HCT116 (cell line): Measurements from ENCODE around the gene SEC11A. TPM values are rescaled to one million over a fixed set of nuclear protein-coding genes. Genes with fewer than 3 reads are reported as not detected.

Experiments
- ATAC-seq: fragments of 200-7000 bp; cut with Tn5 transposase; 2 replicates; pipeline ENCODE4 v1.9.1; 2020; ENCODE audit warnings: mild to moderate bottlenecking, moderate library complexity
- BruUV-seq: library from RNA; stranded (reverse); fragments of 400-500 nt; replicated peaks from 2 replicates; lab custom pipeline; 2021; lab: Mats Ljungman, UMichigan
- CTCF ChIA-PET: fragments of 300-600 bp; sonication (Branson Sonifier 250); formaldehyde crosslinking; loops from one replicate; lab custom pipeline; 2021; ENCODE audit warnings: antibody characterized with exemption; lab: Charles Lee
- POLR2A ChIA-PET: fragments of 300-600, 350-600 bp; sonication (Branson Sonifier 250); formaldehyde crosslinking; loops from one replicate; lab custom pipeline; 2021; ENCODE audit warnings: antibody characterized with exemption; lab: Charles Lee
- RAD21 ChIA-PET, 2 experiments: fragments of 300-600 bp; sonication (Branson Sonifier 250); formaldehyde crosslinking; loops; one replicate each; lab custom pipeline; 2023; ENCODE audit warnings: low total read pairs in 2 of 2; ENCODE audit not compliant: uncharacterized antibody in 2 of 2, unreplicated experiment in 2 of 2, low non-redundant PET in 1 of 2; lab: Charles Lee
- DNase-seq: peaks from one replicate; pipeline ENCODE4 v3.0.0-alpha.2; 2010; ENCODE audit warnings: low read depth, low spot score
- H2AFZ ChIP-seq: fragments of 200-600 bp; shearing (Covaris generic), sonication (generic); 2 replicates; pipeline ENCODE4 v1.6.1; 2017; ENCODE audit warnings: low read depth, mixed run types, mixed read lengths, antibody characterized with exemption, low read length; ENCODE audit not compliant: poor library complexity, severe bottlenecking
- H3K27ac ChIP-seq: 2 replicates; pipeline ENCODE4 v1.5.1; 2012; ENCODE audit warnings: low read depth, low read length
- H3K27me3 ChIP-seq: fragments of 200-600 bp; sonication (generic); 2 replicates; pipeline ENCODE4 v1.6.1; 2016; ENCODE audit warnings: mixed run types, low read length, mixed read lengths; ENCODE audit not compliant: insufficient read depth
- H3K36me3 ChIP-seq, 2 experiments: fragments of 200-500 bp in 1 of 2; fragments of 200-600 bp in 1 of 2; sonication (Bioruptor generic) in 1 of 2; sonication (generic) in 1 of 2; 2 replicates each; pipeline versions ENCODE4 v1.5.1 to v1.6.1; 2014 to 2016; ENCODE audit warnings: low read length in 2 of 2, inconsistent platforms in 1 of 2, mixed read lengths in 1 of 2, mixed run types in 1 of 2; ENCODE audit not compliant: insufficient read depth in 2 of 2, control insufficient read depth in 1 of 2
- H3K4me1 ChIP-seq, 2 experiments: fragments of 200-600 bp in 1 of 2; sonication (generic) in 1 of 2; 2 replicates each; pipeline versions ENCODE4 v1.5.1 to v1.6.1; 2012 to 2017; ENCODE audit warnings: low read length in 2 of 2, inconsistent platforms in 1 of 2, mild to moderate bottlenecking in 1 of 2, mixed read lengths in 1 of 2, mixed run types in 1 of 2, moderate library complexity in 1 of 2; ENCODE audit not compliant: insufficient read depth in 2 of 2, control insufficient read depth in 1 of 2
- H3K4me2 ChIP-seq: fragments of 200-600 bp; sonication (generic); 2 replicates; pipeline ENCODE4 v1.6.1; 2017; ENCODE audit warnings: mixed run types, low read length, mixed read lengths
- H3K4me3 ChIP-seq, 2 experiments: fragments of 200-600 bp in 1 of 2; sonication (generic) in 1 of 2; replicated peaks in 1 of 2; 2 replicates each; pipeline ENCODE4 v1.5.1; 2011 to 2016; ENCODE audit warnings: low read length in 2 of 2, control low read depth in 1 of 2, low read depth in 1 of 2, mild to moderate bottlenecking in 1 of 2, mixed read lengths in 1 of 2, mixed run types in 1 of 2
- H3K79me2 ChIP-seq: fragments of 200-600 bp; sonication (generic); 2 replicates; pipeline ENCODE4 v1.6.1; 2017; ENCODE audit warnings: mild to moderate bottlenecking, mixed run types, low read length, moderate library complexity, mixed read lengths; ENCODE audit not compliant: insufficient read depth
- H3K9ac ChIP-seq: fragments of 200-600 bp; sonication (generic); 2 replicates; pipeline ENCODE4 v1.6.1; 2016; ENCODE audit warnings: low read length, mixed read lengths
- H3K9me2 ChIP-seq: fragments of 200-600 bp; sonication (generic), shearing (Covaris generic); 2 replicates; pipeline ENCODE4 v1.6.1; 2017; ENCODE audit warnings: mixed run types, mild to moderate bottlenecking, moderate library complexity; ENCODE audit not compliant: insufficient read depth
- H3K9me3 ChIP-seq, 2 experiments: fragments of 200-500 bp in 1 of 2; fragments of 200-600 bp in 1 of 2; sonication (Bioruptor generic) in 1 of 2; sonication (generic) in 1 of 2; 2 replicates each; pipeline ENCODE4 v1.6.1; 2014 to 2017; ENCODE audit warnings: low read length in 2 of 2, mixed read lengths in 2 of 2, inconsistent platforms in 1 of 2, low read depth in 1 of 2, mild to moderate bottlenecking in 1 of 2, mixed run types in 1 of 2, moderate library complexity in 1 of 2; ENCODE audit not compliant: control insufficient read depth in 1 of 2, insufficient read depth in 1 of 2
- H4K20me1 ChIP-seq: fragments of 200-600 bp; sonication (generic), shearing (Covaris generic); 2 replicates; pipeline ENCODE4 v1.6.1; 2017; ENCODE audit warnings: mixed run types, mild to moderate bottlenecking, moderate library complexity; ENCODE audit not compliant: insufficient read depth
- CEBPB ChIP-seq: IDR thresholded peaks from 2 replicates; pipeline ENCODE4 v1.6.1; 2012; ENCODE audit warnings: low read depth
- EGR1 ChIP-seq: IDR thresholded peaks from 2 replicates; pipeline ENCODE4 v1.6.1; 2012; ENCODE audit warnings: low read depth
- EZH2phosphoT487 ChIP-seq: fragments of 200-600 bp; IDR thresholded peaks from 2 replicates; pipeline ENCODE4 v1.6.1; 2018; ENCODE audit warnings: antibody characterized with exemption, borderline replicate concordance
- FOSL1 ChIP-seq: IDR thresholded peaks from 2 replicates; pipeline ENCODE4 v1.6.1; 2012; ENCODE audit warnings: low read depth
- JUND ChIP-seq: IDR thresholded peaks from 2 replicates; pipeline ENCODE4 v1.6.1; 2012
- MAX ChIP-seq: IDR thresholded peaks from 2 replicates; pipeline ENCODE4 v1.6.1; 2012
- POLR2A ChIP-seq: IDR thresholded peaks from 2 replicates; pipeline ENCODE4 v1.7.0; 2011; ENCODE audit warnings: borderline replicate concordance; ENCODE audit not compliant: insufficient read depth, insufficient read length; ENCODE audit errors: extremely low read depth
- POLR2AphosphoS5 ChIP-seq: IDR thresholded peaks from 2 replicates; pipeline ENCODE4 v1.6.1; 2011; ENCODE audit warnings: mild to moderate bottlenecking, low read depth, low read length, moderate library complexity
- RAD21 ChIP-seq: IDR thresholded peaks from 2 replicates; pipeline ENCODE4 v1.6.1; 2012; ENCODE audit warnings: low read depth, mild to moderate bottlenecking
- TCF7L2 ChIP-seq: IDR thresholded peaks from 2 replicates; pipeline ENCODE4 v1.7.0; 2011; ENCODE audit warnings: borderline replicate concordance, inconsistent platforms; ENCODE audit not compliant: insufficient read depth, insufficient read length; ENCODE audit errors: extremely low read depth
- ZBTB33 ChIP-seq: IDR thresholded peaks from 2 replicates; pipeline ENCODE4 v1.6.1; 2011; ENCODE audit warnings: mild to moderate bottlenecking, low read length, moderate library complexity; ENCODE audit not compliant: insufficient replicate concordance; ENCODE audit errors: extremely low read depth
- ZNF274 ChIP-seq: fragments of 200-500 bp; sonication (Bioruptor generic); IDR thresholded peaks from 2 replicates; pipeline ENCODE4 v1.6.1; 2014; ENCODE audit warnings: mild to moderate bottlenecking, low read depth, low read length, inconsistent platforms
- intact Hi-C: fragments of 100-400 bp; cut with micrococcal nuclease; formaldehyde crosslinking; loops from 2 replicates; pipeline ENCODE4 v1.10.0; 2022
- total RNA-seq: library from RNA; stranded (reverse); gene quantifications from one replicate; pipeline ENCODE4 v1.2.1, GENCODE V29; 2021; ENCODE audit not compliant: unreplicated experiment
- TF ChIP-seq, protein P1 (sequence below): IDR thresholded peaks from 2 replicates; pipeline ENCODE4 v1.6.1; 2012; ENCODE audit warnings: low read depth

Gene SEC11A
- total RNA-seq, 1 experiment from 2014 or later = 175 TPM

GRCh38 chr15:84624359-84624758 lies 91.6 kb downstream of the SEC11A start:
- DNase-seq = no peak
- no peak for ATAC-seq
- CTCF ChIA-PET = no interaction called here
- intact Hi-C loops = no loop called here
- H3K4me3 ChIP-seq = no peak overlapping the region
- no peaks in the 10 kb centered on the region for H3K4me1 ChIP-seq
- no peak overlapping the region for H3K9ac ChIP-seq
- POLR2A ChIA-PET = no interaction called here
- no TSS peak for BruUV-seq
- H2AFZ ChIP-seq = no peak overlapping the region
- H4K20me1 ChIP-seq = no peaks in the 10 kb centered on the region
- peaks cover 8 to 18% of the 10 kb centered on the region in 2 experiments; a peak in 3 of 4 replicates for H3K36me3 ChIP-seq
- TF ChIP-seq RAD21 = no peak
- no peak for TF ChIP-seq TCF7L2
- no peak for TF ChIP-seq EZH2phosphoT487
- TF ChIP-seq ZNF274 = no peak
- no peak for TF ChIP-seq CEBPB
- no peak for TF ChIP-seq JUND
- TF ChIP-seq POLR2A = no peak
- TF ChIP-seq MAX = no peak
- TF ChIP-seq POLR2AphosphoS5 = no peak
- TF ChIP-seq FOSL1 = no peak
- no peak for TF ChIP-seq ZBTB33
- TF ChIP-seq EGR1 = no peak
- TF ChIP-seq, protein P1, sequence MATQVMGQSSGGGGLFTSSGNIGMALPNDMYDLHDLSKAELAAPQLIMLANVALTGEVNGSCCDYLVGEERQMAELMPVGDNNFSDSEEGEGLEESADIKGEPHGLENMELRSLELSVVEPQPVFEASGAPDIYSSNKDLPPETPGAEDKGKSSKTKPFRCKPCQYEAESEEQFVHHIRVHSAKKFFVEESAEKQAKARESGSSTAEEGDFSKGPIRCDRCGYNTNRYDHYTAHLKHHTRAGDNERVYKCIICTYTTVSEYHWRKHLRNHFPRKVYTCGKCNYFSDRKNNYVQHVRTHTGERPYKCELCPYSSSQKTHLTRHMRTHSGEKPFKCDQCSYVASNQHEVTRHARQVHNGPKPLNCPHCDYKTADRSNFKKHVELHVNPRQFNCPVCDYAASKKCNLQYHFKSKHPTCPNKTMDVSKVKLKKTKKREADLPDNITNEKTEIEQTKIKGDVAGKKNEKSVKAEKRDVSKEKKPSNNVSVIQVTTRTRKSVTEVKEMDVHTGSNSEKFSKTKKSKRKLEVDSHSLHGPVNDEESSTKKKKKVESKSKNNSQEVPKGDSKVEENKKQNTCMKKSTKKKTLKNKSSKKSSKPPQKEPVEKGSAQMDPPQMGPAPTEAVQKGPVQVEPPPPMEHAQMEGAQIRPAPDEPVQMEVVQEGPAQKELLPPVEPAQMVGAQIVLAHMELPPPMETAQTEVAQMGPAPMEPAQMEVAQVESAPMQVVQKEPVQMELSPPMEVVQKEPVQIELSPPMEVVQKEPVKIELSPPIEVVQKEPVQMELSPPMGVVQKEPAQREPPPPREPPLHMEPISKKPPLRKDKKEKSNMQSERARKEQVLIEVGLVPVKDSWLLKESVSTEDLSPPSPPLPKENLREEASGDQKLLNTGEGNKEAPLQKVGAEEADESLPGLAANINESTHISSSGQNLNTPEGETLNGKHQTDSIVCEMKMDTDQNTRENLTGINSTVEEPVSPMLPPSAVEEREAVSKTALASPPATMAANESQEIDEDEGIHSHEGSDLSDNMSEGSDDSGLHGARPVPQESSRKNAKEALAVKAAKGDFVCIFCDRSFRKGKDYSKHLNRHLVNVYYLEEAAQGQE = no peak
- H3K79me2 ChIP-seq = no peaks in the 10 kb centered on the region
- H3K9me2 ChIP-seq = no peaks in the 10 kb centered on the region
- H3K27me3 ChIP-seq = no peaks in the 10 kb centered on the region
- H3K27ac ChIP-seq = no peak overlapping the region
- peaks cover 18 to 20% of the 10 kb centered on the region in 2 experiments; a peak in 3 of 4 replicates for H3K9me3 ChIP-seq
- H3K4me2 ChIP-seq = no peak overlapping the region
- RAD21 ChIA-PET = no interaction called here
